Measurements from ENCODE around the gene DAP3. TPM values are rescaled to one million over a fixed set of nuclear protein-coding genes. Genes with fewer than 3 reads are reported as not detected.
A peak's percentile ranks its signal among the peaks of the same experiment; 100 is the strongest.

Gene DAP3
- total and polyA plus RNA-seq, 2 of the 13 experiments (the other 11 are each of a cell fraction or from before 2014, with no cell fraction given): 129 to 133 TPM

GRCh38 chr1:155687705-155688323, 1.1 kb upstream of the DAP3 start (continued):
- TF ChIP-seq ZHX1 (CRISPR knock-in tag; IDR thresholded peaks at IDR 0.05; ENCODE audit: low read depth) (peak; percentile 44; the same call in 1 of the 2 replicates), ZNF451 (CRISPR knock-in tag; IDR thresholded peaks at IDR 0.05) (peak; percentile 18)

- in situ Hi-C loops (cut with HindIII; ENCODE audit: extremely low pct_ligation_motif_present, low pct_unique_long_range_greater_than_20kb) (no loop called here), intact Hi-C loops (cut with micrococcal nuclease; ENCODE audit: unreplicated experiment) (no loop called here)
- Histone ChIP-seq H2AFZ (ENCODE audit: low read length) (no peak within 1 kb of the TSS), H3K36me3 (replicated peaks in 1 of 2; ENCODE audit: control insufficient read depth in 1 of 2, insufficient read depth in 2 of 2, low read length in 2 of 2) (peaks cover 1 to 12% of the 10 kb centered on the region in 2 experiments; a peak in 2 of 5 replicates), H3K27me3 (ENCODE audit: control insufficient read depth in 1 of 2, insufficient read depth in 2 of 2, low read length in 2 of 2) (no peaks in the 10 kb centered on the region; a peak in 1 of 5 replicates), H3K9me3 (ENCODE audit: low read length) (no peaks in the 10 kb centered on the region), H3K4me1 (ENCODE audit: insufficient read depth, low read length) (peaks cover 59% of the 10 kb centered on the region), H3K79me2 (ENCODE audit: insufficient read depth, low read length) (peaks cover 85% of the 10 kb centered on the region), H3K27ac (ENCODE audit: extremely low read length, insufficient read depth, low read length) (peak within 1 kb of the TSS; percentile 96), H3K9ac (ENCODE audit: insufficient read depth, low read depth, low read length) (peak within 1 kb of the TSS; percentile 99), H3K4me2 (ENCODE audit: low read depth, low read length) (peak within 1 kb of the TSS; percentile 56), H3K4me3 (replicated peaks in 1 of 3; ENCODE audit: insufficient read depth in 1 of 3, low read depth in 2 of 3, low read length in 3 of 3) (peak within 1 kb of the TSS; percentile 74 to 100 (median 95)), H4K20me1 (ENCODE audit: insufficient read depth, low read length) (peaks cover 9% of the 10 kb centered on the region)
- WGBS (ENCODE audit: low lambda C conversion rate): 1% methylated on average over 38 of the region's 81 CpGs
- peak; percentile 70 for DNase-seq (ENCODE audit: low spot score)
- peak; percentile 89 for ATAC-seq
- ChIA-PET CTCF (ENCODE audit: low intra/inter-chr PET ratio, low total read pairs) (no interaction called here), POLR2A (interaction anchor here (1.3 kb wide), 1 partner anchor 10 kb away, joined by 3 read pairs; no protein-coding TSS in a partner anchor)
- no TSS peak for BruUV-seq (replicated peaks)
- no peak for FAIRE-seq
- no peak; the same call in 1 of the 2 replicates for TF ChIP-seq CEBPG (CRISPR knock-in tag; IDR thresholded peaks at IDR 0.05)
- no peak for TF ChIP-seq ZNF598 (CRISPR knock-in tag; IDR thresholded peaks at IDR 0.05; ENCODE audit: borderline replicate concordance)
- TF ChIP-seq PREB (CRISPR knock-in tag; IDR thresholded peaks at IDR 0.05): no peak
- no peak for TF ChIP-seq LRRFIP1 (CRISPR knock-in tag; conservative IDR thresholded peaks at IDR 0.05)
- TF ChIP-seq SYNCRIP (IDR thresholded peaks at IDR 0.05; ENCODE audit: insufficient read depth, low read depth, low read length): no peak
- TF ChIP-seq ZNF792 (CRISPR knock-in tag; IDR thresholded peaks at IDR 0.05): no peak
- TF ChIP-seq IKZF1 (IDR thresholded peaks at IDR 0.05): no peak
- TF ChIP-seq HOMEZ (CRISPR knock-in tag; IDR thresholded peaks at IDR 0.05; ENCODE audit: low read depth): no peak
- TF ChIP-seq ZNF790 (CRISPR knock-in tag; IDR thresholded peaks at IDR 0.05; ENCODE audit: borderline replicate concordance): no peak
- peak; percentile 86; the same call in 1 of the 2 replicates for TF ChIP-seq TARDBP (CRISPR knock-in tag; IDR thresholded peaks at IDR 0.05)
- peak; percentile 76 for TF ChIP-seq ZFX (CRISPR knock-in tag; IDR thresholded peaks at IDR 0.05; ENCODE audit: low read depth)
- TF ChIP-seq RCOR2 (CRISPR knock-in tag; IDR thresholded peaks at IDR 0.05): no peak
Measured at GRCh38 chr1:155688324-155689080, 389 bp upstream of the DAP3 start, which contains the start of gene YY1AP1. Gene YY1AP1, minus strand, starts transcription at chr1:155688774. Its CDS starts 8,338 bp downstream, at chr1:155680436.
